Spleen (tissue), 11 donors: ENCODE data around the gene USP49. TPM values are rescaled to one million over a fixed set of nuclear protein-coding genes. Genes with fewer than 3 reads are reported as not detected.

Experiments
- DNase-seq: peaks from one replicate; pipeline ENCODE4 v3.0.0-alpha.2; 2020
- H3K27ac ChIP-seq, 8 donors: fragments of 200-600 bp; sonication (generic) in 7 of 8; 1 replicate in 4 of 8; 2 replicates in 4 of 8; pipeline versions ENCODE4 v1.5.0 to v1.8.0; 2016 to 2021; ENCODE audit warnings: inconsistent platforms in 4 of 8, mild to moderate bottlenecking in 4 of 8, moderate library complexity in 1 of 8
- H3K27me3 ChIP-seq, 7 donors: fragments of 200-600 bp; sonication (generic) in 6 of 7; replicated peaks in 1 of 7; 1 replicate in 4 of 7; 2 replicates in 3 of 7; pipeline versions ENCODE4 v1.5.0 to v1.8.0; 2016 to 2021; ENCODE audit warnings: inconsistent platforms in 3 of 7, mild to moderate bottlenecking in 1 of 7
- H3K36me3 ChIP-seq, 6 donors: fragments of 200-600 bp; sonication (generic) in 5 of 6; 1 replicate in 4 of 6; 2 replicates in 2 of 6; pipeline versions ENCODE4 v1.5.0 to v1.8.0; 2016 to 2021; ENCODE audit warnings: inconsistent platforms in 2 of 6
- H3K4me1 ChIP-seq, 6 donors: fragments of 200-600 bp; sonication (generic) in 5 of 6; 1 replicate in 3 of 6; 2 replicates in 3 of 6; pipeline versions ENCODE4 v1.5.0 to v1.8.0; 2016 to 2021; ENCODE audit warnings: inconsistent platforms in 3 of 6
- H3K4me3 ChIP-seq, 8 donors: fragments of 200-600 bp; sonication (generic) in 7 of 8; 1 replicate in 4 of 8; 2 replicates in 4 of 8; pipeline versions ENCODE4 v1.5.0 to v1.8.0; 2016 to 2021; ENCODE audit warnings: inconsistent platforms in 4 of 8, mild to moderate bottlenecking in 4 of 8, moderate library complexity in 2 of 8
- H3K9me3 ChIP-seq, 8 donors: fragments of 200-600 bp; sonication (generic) in 7 of 8; 1 replicate in 4 of 8; 2 replicates in 4 of 8; pipeline versions ENCODE4 v1.5.0 to v1.8.0; 2016 to 2021; ENCODE audit warnings: inconsistent platforms in 4 of 8
- CTCF ChIP-seq, 11 experiments: fragments of 200-600 bp in 7 of 11; fragments of 450-650 bp in 4 of 11; sonication (generic) in 4 of 11; IDR thresholded peaks in 8 of 11; conservative IDR thresholded peaks in 3 of 11; 1 replicate in 7 of 11; 2 replicates in 4 of 11; pipeline versions ENCODE4 v1.4.0 to v1.8.0; 2016 to 2021; ENCODE audit warnings: antibody characterized with exemption in 11 of 11, inconsistent platforms in 4 of 11, mild to moderate bottlenecking in 1 of 11
- POLR2A ChIP-seq, 3 donors: fragments of 450-650 bp; IDR thresholded peaks; one replicate each; pipeline ENCODE4 v1.5.1; 2017; ENCODE audit warnings: antibody characterized with exemption in 3 of 3, mild to moderate bottlenecking in 1 of 3
- POLR2AphosphoS5 ChIP-seq, 3 donors: sonication (generic); formaldehyde crosslinking; IDR thresholded peaks; one replicate each; pipeline ENCODE4 v1.5.1; 2017; ENCODE audit warnings: antibody characterized with exemption in 3 of 3
- WGBS, 5 donors: extraction: QIAGEN DNeasy Blood & Tissue Kit in 3 of 5; methylation state at CpG; one replicate each; pipeline versions ENCODE4 v1.1.5 to v1.1.7; 2013 to 2018; 5-methylcytosine and 5-hydroxymethylcytosine counted together
- intact Hi-C: fragments of 100-400 bp; cut with DNase I; formaldehyde crosslinking; loops from one replicate; pipeline ENCODE4 v1.15.0; 2023; ENCODE audit warnings: low total_unique reads
- polyA plus RNA-seq, 3 donors: library from polyadenylated mRNA; stranded (reverse); fragments of 200-250 nt; gene quantifications; one replicate each; pipeline ENCODE4 v1.2.1, GENCODE V29; 2013
- total RNA-seq, 7 donors: library from RNA; depleted of rRNA in 3 of 7; stranded (reverse); fragments of >200 nt in 3 of 7; fragmentation: NEBNext Ultra II Directional in 4 of 7; extraction: Animal tissue kit (Norgen Biotek cat#: 25700) in 4 of 7; gene quantifications; one replicate each; pipeline versions ENCODE4 v1.1.0 to v1.2.1, GENCODE V29; 2016 to 2021
- donor health status: healthy with polysubstance abuse.
- donor health status: DM: no; HTN: no; CAD: no; lungs with moderate emphysema.
- donor health status: DM: no; HTN: no; CAD: no.
- donor health status: Bipolar disorder and iron deficiency.
- donor health status: healthy.
- donor health status: DM: no; HTN: no; CAD: no.
- donor health status: DM: yes; HTN: yes; CAD: no.

The USP49 gene
- total and polyA plus RNA-seq, 10 donors, result 0.35 to 6.8 (median 4.2) TPM

- Histone ChIP-seq H3K4me3 (peak overlapping the region in 7 of 8 donors; percentile 89 to 99 (median 96)), H3K27me3 (no peaks in the 10 kb centered on the region), H3K4me1 (peaks cover 55 to 98% (median 91%) of the 10 kb centered on the region in 6 donors), H3K9me3 (no peaks in the 10 kb centered on the region), H3K36me3 (peaks cover 0 to 62% (median 26%) of the 10 kb centered on the region in 6 donors), H3K27ac (peak overlapping the region; percentile 49 to 96 (median 91))
- peak; percentile 88 for DNase-seq
- no peak for TF ChIP-seq CTCF (IDR thresholded peaks at IDR 0.05 in 8 of 11, conservative IDR thresholded peaks at IDR 0.05 in 3 of 11)
- TF ChIP-seq POLR2AphosphoS5 (IDR thresholded peaks at IDR 0.05), result peak; percentile 63 to 73 (median 64)
- TF ChIP-seq POLR2A (IDR thresholded peaks at IDR 0.05), result no peak
- intact Hi-C loops, result loop anchor here (5.0 kb wide), 1 partner anchor 103 kb away; no protein-coding TSS in a partner anchor
- WGBS, 5 donors, result 4 to 20% (median 14%) methylated on average over 10 to 11 of the region's 11 CpGs
Measured at GRCh38 chr6:41939176-41939847, 44.1 kb upstream of the USP49 start.

- H3K4me1 ChIP-seq, result peaks cover 55 to 98% (median 93%) of the 10 kb centered on the region in 6 donors
- WGBS, 5 donors, result 35 to 55% (median 47%) methylated on average over 5 of the region's 5 CpGs
- no peak for DNase-seq
- peaks cover 0 to 69% (median 33%) of the 10 kb centered on the region in 6 donors for H3K36me3 ChIP-seq
- H3K4me3 ChIP-seq, result peak overlapping the region in 6 of 8 donors; percentile 89 to 99 (median 96)
- H3K27ac ChIP-seq, result peak overlapping the region; percentile 49 to 96 (median 91)
- TF ChIP-seq POLR2A (IDR thresholded peaks at IDR 0.05) (no peak), POLR2AphosphoS5 (IDR thresholded peaks at IDR 0.05) (no peak), CTCF (IDR thresholded peaks at IDR 0.05 in 8 of 11, conservative IDR thresholded peaks at IDR 0.05 in 3 of 11) (no peak)
- H3K27me3 ChIP-seq, result no peaks in the 10 kb centered on the region
- intact Hi-C loops, result loop anchor here (5.0 kb wide), 1 partner anchor 104 kb away; no protein-coding TSS in a partner anchor
- H3K9me3 ChIP-seq, result no peaks in the 10 kb centered on the region
Measured at GRCh38 chr6:41938590-41939175, 43.5 kb upstream of the USP49 start.

GRCh38 chr6:41937861-41938574 is 42.8 kb upstream of the USP49 start:
- intact Hi-C loops, result loop anchor here (5.0 kb wide), 1 partner anchor 104 kb away; no protein-coding TSS in a partner anchor
- TF ChIP-seq CTCF (IDR thresholded peaks at IDR 0.05 in 8 of 11, conservative IDR thresholded peaks at IDR 0.05 in 3 of 11), result peak in 1 of 11 experiments; percentile 9
- TF ChIP-seq POLR2A (IDR thresholded peaks at IDR 0.05), result no peak
- peak in 1 of 3 donors; percentile 6 for TF ChIP-seq POLR2AphosphoS5 (IDR thresholded peaks at IDR 0.05)

More at GRCh38 chr6:41937861-41938574, 42.8 kb upstream of the USP49 start:
- Histone ChIP-seq H3K27ac (peak overlapping the region; percentile 38 to 96 (median 91)), H3K4me3 (peak overlapping the region in 4 of 8 donors; percentile 96 to 98 (median 96)), H3K4me1 (peaks cover 55 to 94% (median 87%) of the 10 kb centered on the region in 6 donors), H3K36me3 (peaks cover 0 to 75% (median 39%) of the 10 kb centered on the region in 6 donors), H3K9me3 (no peaks in the 10 kb centered on the region), H3K27me3 (no peaks in the 10 kb centered on the region)
- 11 to 51% (median 23%) methylated on average over 4 of the region's 4 CpGs for WGBS, 5 donors
- no peak for DNase-seq
